Measurements from ENCODE around the gene PSMA2.
A peak's percentile ranks its signal among the peaks of the same experiment; 100 is the strongest.
"Not testable (repeated sequence)": the region's sequence is repeated elsewhere in the genome, so short reads cannot be mapped to it uniquely, and the experiment has no call there.

Gene PSMA2

DNA sequence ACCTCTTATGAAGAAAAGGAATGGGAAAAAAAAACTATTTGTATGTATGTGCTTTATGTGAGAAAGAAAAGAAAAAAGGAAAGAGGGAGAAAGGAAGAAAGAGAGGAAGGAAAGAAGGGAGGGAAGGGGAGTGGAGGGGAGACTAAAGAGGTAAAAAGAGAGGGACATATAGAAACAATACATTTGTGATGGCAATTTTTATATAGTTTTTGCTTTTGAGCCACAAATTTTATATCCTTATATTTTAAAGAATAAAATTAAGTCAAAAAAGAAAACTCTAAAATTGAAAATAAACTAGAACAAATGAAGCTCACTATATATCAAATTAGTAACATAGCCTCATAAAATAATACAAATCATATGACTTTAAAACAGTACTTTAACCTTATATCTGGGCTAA lies 31.1 kb downstream of the PSMA2 start:
- no peak for DNase-seq

DNA sequence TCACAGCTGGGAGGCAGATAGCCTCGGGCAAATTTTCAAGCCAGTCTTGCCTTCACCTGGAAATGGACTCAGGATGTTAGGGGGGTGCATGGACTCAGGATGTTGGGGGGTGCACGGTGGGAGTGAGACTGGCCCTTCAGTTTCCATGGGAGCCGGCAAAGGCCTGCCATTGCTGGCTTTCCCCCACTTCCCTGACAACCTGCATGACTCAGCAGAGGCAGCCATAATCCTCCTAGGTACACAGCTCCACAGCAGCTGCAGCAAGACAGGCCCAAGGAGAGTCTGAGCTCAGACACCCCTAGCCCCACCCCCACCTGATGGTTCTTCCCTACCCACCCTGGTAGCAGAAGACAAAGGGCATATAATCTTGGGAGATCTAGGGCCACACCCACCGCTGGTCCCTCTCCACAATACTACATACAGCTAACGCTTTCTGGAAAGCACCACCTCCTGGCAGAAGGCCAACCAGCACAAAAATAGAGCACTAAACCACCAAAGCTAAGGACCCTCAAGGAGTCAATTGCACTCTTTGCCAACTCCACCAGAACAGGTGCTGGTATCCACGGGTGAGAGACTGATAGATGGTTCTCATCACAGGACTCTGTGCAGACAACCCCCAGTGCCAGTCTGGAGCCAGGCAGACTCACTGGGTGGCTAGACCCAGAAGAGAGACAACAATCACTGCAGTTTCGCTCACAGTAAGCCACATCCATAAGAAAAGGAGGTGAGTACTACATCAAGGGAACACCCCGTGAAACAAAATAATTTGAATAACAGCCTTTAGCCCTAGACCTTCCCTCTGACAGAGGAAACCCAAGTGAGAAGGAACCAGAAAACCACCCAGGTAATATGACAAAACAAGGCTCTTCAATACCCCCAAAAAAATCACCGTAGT lies 38.4 kb downstream of the PSMA2 start:
- DNase-seq, result no peak

DNA sequence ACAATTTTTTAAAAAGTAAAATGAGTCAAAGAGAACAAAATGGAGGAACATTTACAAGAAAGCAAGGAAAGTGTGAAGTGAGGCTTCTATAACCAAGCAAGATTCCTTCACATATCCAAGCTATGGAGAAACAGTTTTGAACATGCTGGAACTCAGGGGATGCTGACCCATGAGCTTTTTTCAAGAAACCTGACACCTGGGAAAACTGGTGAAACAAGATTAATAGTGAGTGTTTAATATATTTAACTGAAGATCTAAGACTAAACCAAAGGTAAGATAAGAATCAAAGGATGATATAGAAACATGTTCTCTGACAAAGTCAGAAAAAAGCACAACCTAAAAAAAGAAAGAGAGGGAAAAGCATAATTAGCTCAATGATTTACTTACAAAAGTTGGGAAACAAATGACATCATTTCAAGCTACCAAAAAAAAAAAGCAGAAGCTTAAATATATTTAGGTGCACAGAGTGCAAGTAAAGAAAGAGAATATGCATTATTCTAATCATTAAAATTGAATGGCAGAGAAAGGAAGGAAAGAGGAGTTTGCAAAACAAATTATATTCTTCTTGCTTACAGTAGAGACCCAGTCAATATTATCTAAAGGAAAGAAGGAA lies 45.0 kb downstream of the PSMA2 start:
- DNase-seq, result peak; percentile 31 to 40

DNA sequence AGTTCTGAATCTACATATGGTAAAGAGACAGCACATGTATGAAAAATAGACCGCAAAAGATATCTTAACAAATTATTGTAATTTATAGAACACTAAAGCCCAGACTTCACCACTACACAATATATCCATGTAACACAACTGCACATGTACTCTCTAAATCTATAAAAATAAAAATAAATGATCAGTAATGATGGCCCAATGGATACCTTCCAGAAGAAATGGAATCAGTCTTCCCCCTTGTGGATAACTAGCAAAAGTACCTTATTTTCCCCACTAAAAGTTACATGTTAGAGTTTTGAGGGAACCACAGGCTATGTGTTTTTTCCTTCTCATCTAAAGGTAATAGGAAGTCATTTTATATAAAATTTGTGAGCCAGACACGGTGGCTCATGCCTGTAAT lies 45.8 kb downstream of the PSMA2 start:
- peak; percentile 51 to 58 for DNase-seq

DNA sequence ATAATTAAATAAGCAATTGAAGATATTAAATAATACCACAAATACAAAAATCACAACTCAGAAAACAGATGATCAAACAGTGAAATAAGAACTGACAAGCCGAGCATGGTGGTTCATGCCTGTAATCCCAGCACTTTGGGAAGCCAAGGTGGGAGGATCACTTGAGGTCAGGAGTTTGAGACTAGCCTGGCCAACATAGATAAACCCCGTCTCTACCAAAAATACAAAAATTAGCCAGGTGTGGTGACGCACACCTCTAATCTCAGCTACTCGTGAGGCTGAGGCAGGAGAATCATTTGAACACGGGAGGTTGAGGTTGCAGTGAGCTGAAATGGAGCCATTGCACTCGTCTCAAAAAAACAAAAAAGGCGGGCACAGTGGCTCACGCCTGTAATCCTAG lies 46.8 kb downstream of the PSMA2 start:
- DNase-seq, result not testable (repeated sequence)

DNA sequence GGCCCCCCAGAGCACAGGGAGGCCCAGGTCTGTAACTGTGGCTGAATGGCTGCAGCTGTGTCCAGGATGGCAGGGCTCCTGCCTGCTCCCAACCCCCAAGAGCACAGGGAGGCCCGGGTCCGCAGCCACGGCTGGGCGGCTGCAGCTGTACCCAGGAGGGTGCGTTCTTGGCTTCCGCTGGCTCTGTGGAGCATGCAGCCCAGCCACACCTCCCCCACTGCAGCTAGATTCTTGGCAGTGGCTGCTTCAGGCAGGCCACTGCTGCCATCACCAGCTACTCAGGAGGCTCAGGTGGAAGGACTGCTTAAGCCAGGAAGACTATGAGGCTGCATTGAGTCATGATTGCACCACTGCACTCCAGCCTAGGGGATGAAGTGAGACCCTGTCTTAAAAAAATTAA lies 48.0 kb downstream of the PSMA2 start:
- DNase-seq, result peak; percentile 39 to 49

DNA sequence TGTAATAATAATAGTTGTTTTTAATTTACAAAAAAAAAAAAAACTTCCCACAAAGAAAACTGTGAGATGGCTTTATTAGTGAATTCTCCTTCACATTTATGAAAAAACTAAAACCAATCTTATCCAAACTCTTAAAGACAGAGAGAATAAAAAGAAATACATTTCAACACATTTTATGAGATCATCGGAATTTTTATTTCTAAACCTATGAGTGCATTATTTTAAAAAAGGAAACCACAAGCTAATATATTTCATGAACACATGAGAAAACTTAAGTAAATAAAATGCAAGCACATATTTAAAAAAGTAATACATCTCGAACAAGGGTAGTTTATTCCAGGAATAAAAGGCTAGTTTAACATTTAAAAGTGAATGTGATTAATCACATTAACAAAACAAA lies 51.6 kb downstream of the PSMA2 start:
- no peak for DNase-seq

DNA sequence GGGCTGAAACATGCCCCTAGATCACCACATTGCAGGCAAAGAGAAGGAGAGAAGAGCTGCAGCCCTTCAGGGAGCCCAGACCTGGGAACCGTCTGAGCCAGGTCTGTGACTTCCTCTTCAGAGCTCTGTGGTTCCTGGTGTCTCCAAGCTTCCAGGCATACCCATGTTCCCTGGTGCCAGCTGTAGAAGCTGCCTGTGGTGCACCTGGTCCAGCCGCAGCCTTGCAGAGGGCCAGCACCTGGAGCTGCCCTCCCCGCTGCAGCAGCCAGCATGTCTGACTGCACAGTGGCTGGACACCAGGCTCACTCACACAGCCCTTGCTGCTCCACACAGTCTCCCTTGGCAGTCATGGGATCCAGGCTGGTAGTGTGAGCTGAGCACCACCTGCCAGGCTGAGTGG lies 53.7 kb downstream of the PSMA2 start:
- no peak for DNase-seq

DNA sequence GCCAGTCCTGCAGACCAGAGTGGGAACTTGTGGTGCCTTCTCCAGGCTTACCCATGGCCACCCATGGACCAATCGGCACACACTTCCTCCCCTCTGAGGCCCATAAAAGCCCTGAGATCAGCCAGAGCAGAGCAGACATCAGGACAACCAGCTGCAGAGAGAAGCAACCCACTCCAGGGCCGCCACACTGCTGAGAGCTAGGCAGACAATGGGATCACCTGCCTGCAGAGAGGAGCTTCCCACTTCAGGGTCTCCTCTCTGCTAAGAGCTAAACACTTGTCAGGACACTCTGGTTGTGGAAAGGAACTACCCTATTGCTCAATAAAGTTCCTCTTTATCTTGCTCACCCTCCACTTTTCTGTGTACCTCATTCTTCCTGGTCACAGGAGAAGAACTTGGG lies 54.1 kb downstream of the PSMA2 start:
- DNase-seq, result peak; percentile 73 to 75

DNA sequence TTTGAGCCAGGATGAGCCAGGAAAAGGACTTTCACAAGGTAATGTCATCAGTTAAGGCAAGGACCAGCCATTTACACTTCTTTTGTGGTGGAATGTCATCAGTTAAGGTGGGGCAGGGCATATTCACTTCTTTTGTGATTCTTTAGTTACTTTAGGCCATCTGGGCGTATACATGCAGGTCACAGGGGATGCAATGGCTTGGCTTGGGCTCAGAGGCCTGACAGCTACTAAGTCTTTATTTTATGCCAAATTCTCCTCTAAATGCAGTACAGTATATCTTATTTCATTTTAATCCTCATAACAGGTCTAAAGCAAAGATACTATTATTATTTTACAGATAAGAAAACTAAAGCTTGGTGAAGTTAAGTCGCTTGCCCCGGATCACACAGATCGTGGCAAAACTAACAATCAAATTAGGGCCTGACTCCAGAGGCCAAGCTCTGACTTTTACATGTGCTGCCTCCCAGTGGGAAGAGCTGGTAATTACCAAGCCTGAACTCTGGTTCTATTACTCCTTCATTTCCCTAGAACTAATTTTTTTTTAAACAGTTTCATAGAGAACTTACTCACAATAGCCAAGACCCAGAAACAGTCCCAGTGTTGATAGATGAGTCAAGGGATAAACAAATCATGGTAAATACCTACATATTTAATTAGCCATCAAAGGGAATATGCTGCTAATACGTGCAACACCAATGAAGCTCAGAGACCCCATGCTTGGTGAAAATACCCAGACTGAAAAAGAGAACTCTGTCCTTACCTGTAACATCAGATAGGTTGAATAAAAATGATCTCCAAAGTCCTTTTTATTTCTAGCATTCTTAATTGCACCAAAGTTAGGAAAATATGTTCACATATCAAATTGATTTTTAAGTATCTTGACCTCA lies 55.5 kb downstream of the PSMA2 start:
- DNase-seq, result peak; percentile 47 to 64

DNA sequence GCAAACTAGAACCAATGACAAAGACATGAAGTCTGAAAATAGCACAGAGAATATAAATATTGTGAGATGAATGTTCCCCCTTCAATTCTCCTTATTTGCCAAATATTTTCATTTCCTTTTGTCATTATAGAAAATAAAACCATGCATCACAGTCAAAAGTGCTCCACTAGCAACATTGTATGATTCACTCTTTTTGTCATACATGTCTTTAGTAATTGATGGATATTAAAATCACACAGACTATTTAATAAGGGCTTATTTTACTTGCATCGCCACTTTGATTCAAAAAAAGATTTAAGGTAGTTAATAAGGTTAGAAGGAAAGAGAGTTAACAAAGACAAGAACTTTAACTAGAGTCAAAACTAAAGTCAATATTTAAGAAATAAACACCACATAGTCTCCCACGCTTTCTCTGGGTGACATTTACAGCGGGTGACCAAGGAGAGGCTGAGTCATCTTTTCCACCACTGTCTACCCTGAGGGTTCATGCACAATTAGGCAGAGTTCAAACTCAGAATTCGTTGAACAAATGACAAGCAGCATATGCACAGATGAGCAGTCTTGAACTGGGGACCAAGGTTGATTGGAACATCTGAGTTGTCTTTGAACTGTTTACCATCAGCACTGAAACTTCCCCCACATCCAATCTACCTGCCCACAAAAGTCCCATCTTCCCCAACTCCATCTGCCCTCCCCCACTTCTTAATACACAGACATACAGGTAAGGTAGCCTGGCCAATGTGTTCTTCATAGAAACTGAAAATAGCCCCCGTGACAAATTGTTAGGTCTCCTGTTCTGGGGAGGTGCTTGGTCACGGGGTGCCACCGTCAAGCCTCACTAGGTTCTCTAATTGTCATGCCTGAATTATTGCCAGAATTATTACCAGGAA lies 62.6 kb downstream of the PSMA2 start:
- DNase-seq, result no peak

DNA sequence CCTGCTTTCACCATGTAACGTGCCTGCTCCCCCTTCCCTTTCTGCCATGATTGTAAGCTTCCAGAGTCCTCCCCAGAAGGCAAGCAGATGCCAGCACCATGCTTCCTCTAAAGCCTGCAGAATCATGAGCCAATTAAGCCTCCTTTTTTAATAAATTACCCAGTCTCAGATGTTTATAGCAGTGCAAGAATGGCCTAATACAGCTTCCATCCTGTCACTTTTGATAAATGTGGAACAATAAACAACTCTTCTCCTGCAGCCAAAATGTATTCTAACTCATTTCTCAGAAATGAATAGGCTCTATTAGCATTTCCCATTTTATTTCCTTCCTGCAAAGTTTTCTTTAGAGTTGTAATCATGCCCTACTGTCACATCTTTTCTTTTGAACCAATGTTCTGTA lies 63.5 kb downstream of the PSMA2 start:
- no peak for DNase-seq

Measured in AML-193 (cell line).